ENCODE results near the gene ZRANB1.

- TF ChIP-seq MAFK (conservative IDR thresholded peaks at IDR 0.05 in 1 of 2, IDR thresholded peaks at IDR 0.05 in 1 of 2; ENCODE audit: low read length in 2 of 2) = no peak
- TF ChIP-seq PCBP2 (optimal IDR thresholded peaks at IDR 0.05; ENCODE audit: low read depth, low read length, poor library complexity, severe bottlenecking) = no peak
- no peak for TF ChIP-seq HCFC1 (IDR thresholded peaks at IDR 0.05; ENCODE audit: low read depth, low read length)
- no peak for TF ChIP-seq JUND (CRISPR knock-in tag; IDR thresholded peaks at IDR 0.05)
- no peak for TF ChIP-seq SMC3 (IDR thresholded peaks at IDR 0.05; ENCODE audit: low read length)
- no peak for TF ChIP-seq IRF2 (CRISPR knock-in tag; IDR thresholded peaks at IDR 0.05)
- no peak for TF ChIP-seq FOXK1 (CRISPR knock-in tag; IDR thresholded peaks at IDR 0.05; ENCODE audit: borderline replicate concordance, low read depth)
- TF ChIP-seq EZH2 (conservative IDR thresholded peaks at IDR 0.05; ENCODE audit: low read depth, low read length) = no peak
- no peak for TF ChIP-seq ZNF24 (IDR thresholded peaks at IDR 0.05)
- TF ChIP-seq EP300 (IDR thresholded peaks at IDR 0.05; ENCODE audit: low read depth in 2 of 2, low read length in 2 of 2) = no peak
- TF ChIP-seq EP300 (CRISPR knock-in tag; IDR thresholded peaks at IDR 0.05; ENCODE audit: borderline replicate concordance) = no peak
- TF ChIP-seq RFX5 (IDR thresholded peaks at IDR 0.05; ENCODE audit: low read depth, low read length) = no peak
Observed at GRCh38 chr10:125022671-125023070, 80.7 kb downstream of the ZRANB1 start.

All from HepG2 (cell line).